ENCODE measurements around the gene TGM3.

The TGM3 gene

DNA sequence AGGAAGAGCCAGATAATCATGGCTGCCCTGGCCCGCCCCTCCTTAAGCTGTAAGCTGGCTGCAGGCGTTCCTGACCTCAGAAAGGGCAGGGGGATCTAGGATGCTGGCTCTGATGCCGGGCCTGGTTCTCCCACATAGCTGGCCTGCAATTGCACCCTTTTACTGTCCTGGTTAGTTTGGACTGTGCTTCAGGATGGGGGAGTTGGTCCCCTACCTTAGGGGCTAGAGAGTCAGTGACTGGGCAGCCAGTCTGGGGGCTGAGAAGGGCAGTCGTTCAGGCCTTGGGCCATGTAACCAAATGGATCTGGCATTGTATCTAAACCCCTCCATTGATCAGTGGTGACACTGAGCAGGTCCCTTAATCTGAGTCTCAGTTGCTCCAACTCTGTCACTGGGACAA is 40.7 kb downstream of the TGM3 start:
- no peak for DNase-seq (ENCODE audit: low read depth in 1 of 2, low spot score in 1 of 2)

GRCh38 chr20:2337142-2337541 is 41.3 kb downstream of the TGM3 start:
- DNase-seq (ENCODE audit: low read depth in 1 of 2, low spot score in 1 of 2): no peak

DNA sequence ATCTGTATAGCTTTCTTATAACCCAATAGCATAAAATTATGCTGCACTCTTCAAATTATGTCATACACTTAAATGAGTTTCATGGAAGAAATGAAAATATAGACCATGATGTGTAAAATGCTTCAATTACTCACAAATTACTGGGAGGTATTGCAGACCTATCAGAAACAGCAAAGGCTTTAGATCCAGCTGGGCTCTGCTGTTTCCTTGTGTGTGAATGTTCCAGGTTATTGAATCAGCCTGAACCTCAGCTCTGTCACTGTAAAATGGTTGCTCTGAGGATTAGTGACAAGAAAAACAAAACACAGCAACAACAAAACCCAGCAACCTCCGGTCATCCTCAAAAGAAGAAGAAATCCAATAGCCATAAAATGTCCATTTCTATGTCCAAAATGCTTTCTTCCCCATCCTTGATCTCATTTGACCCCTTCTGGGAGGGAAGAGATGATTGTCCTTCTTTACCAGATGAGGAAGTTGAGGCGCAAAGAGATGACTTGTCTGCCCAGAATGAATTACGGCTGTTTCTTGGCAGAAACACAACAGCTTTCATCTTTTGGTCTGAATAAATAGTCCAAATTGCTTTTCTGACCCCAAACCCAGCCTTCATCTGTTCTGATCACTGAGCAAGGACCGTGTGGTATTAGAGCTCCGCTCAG is 42.7 kb downstream of the TGM3 start:
- DNase-seq (ENCODE audit: low read depth in 1 of 2, low spot score in 1 of 2): no peak

DNA sequence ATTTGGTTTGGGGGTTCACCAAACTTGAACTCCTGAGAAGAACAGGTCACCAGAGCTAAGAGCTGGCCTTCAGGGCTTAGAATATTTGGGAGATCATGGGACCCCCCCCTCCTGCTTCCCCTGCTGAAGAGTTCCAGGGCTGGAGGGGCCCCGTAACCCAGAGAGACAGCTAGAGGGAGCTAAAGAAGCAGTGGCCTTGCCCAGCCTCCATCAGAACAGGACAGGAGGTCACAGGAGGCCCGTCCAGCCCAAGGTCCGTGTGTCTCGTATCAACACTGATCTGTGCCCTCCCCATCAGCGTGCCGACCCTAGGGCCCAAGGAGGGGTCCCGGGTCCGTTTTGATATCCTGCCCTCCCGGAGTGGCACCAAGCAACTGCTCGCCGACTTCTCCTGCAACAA is 44.3 kb downstream of the TGM3 start:
- DNase-seq (ENCODE audit: low read depth in 1 of 2, low spot score in 1 of 2): no peak

GRCh38 chr20:2340823-2341222 is 45.0 kb downstream of the TGM3 start:
- DNase-seq (ENCODE audit: low read depth in 1 of 2, low spot score in 1 of 2): no peak

DNA sequence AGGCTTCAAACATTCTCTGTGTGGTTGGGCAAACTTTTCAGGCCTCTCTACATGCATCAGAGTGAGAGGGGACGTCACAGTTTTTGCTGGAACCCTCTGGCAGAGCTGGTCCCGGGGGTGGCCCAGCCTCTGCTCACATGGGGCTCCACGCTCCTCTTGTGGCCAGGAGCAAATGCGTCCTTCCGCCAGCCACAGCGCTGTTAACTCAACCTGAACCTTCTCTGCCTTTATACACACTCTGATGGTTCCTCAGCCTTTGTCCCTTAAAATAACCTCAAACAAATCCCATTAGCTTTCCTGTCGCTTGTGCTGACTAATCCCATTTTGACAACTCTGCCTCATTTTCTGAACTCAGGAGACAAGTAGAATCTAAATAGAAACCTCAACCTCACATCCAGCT is 45.5 kb downstream of the TGM3 start:
- no peak for DNase-seq (ENCODE audit: low read depth in 1 of 2, low spot score in 1 of 2)

GRCh38 chr20:2342243-2342642 is 46.4 kb downstream of the TGM3 start:
- no peak for DNase-seq (ENCODE audit: low read depth in 1 of 2, low spot score in 1 of 2)

GRCh38 chr20:2346188-2346587 is 50.4 kb downstream of the TGM3 start:
- DNase-seq (ENCODE audit: low read depth in 1 of 2, low spot score in 1 of 2): no peak

DNA sequence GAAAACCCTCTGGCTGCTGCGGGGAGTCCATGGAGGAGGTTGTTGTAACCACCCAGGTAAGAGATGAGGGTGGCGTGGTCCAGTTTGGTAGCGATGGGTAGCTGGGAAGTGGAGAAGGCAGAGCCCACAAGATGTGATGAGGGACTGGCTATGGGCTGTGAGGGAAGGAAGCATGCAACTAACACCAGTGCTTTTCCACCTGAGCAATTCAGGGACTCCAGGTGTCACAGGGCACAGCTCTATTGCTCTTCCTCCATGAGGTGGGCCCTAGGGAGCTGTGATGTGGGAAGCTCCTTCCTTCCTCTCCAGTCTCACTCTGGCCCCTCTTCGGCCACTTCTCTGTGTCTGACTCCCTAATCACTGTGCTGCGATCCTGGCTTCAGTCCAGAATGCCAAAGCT is 52.5 kb downstream of the TGM3 start:
- DNase-seq (ENCODE audit: low read depth in 1 of 2, low spot score in 1 of 2): no peak

- DNase-seq (ENCODE audit: low read depth in 1 of 2, low spot score in 1 of 2): no peak
Measured at GRCh38 chr20:2349801-2350200, 54.0 kb downstream of the TGM3 start.

DNA sequence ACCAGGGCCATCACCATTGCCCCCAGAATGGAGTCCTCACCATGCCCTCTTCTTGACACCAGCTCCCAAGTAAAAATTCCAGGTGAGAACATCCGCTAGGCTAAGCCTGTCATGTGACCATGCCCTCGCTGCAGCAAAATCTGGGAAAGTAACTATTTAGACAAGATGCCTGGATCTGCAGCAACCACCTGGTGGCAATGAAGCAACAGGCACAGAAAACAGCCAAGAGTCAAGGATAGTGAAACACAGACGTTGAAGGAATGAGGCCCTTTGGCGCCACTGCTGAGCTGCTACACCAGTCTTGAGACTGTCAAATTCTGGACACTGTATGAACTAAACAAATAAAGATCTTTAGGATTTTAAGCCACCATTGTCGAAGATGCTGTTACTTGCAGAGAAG is 54.8 kb downstream of the TGM3 start:
- DNase-seq (ENCODE audit: low read depth in 1 of 2, low spot score in 1 of 2): no peak

DNA sequence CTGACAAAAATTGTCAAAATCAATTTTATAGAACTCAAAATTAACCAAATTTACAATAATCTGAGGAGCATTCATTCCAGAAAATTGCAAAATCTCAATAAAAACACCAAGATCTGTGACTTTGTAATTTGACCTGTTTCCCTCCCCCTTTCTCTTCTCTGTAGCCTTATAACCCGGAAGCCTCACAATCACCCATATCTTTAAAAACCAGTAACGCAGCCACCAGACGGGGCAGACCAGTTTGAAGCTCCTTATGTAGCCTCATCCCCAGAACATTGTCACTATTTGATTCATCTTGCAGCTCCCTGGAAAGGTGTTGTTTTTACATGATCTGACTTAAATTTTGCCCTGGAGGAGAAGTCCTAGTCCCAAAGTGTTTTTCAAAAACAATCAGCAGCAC is 57.4 kb downstream of the TGM3 start:
- DNase-seq (ENCODE audit: low read depth in 1 of 2, low spot score in 1 of 2): no peak

DNA sequence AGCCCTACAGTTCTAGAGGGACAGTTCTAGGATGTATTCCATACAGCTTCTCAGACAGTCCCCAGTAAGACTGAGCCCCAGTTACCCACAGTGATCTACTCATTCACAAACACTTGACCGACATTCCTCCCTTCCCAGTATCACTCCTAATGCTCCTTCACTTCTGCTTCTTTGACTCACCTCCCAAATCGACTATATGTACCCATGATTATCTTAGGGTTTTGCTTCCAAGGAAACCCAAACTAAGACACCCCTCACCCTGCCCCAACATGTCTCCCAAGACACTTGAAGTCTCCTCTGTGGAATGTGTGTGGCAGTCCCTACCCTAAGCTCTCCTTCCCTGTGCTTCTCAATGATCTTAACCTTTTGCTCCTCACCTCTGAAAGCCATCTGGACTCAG is 61.3 kb downstream of the TGM3 start:
- DNase-seq (ENCODE audit: low read depth in 1 of 2, low spot score in 1 of 2): no peak

DNA sequence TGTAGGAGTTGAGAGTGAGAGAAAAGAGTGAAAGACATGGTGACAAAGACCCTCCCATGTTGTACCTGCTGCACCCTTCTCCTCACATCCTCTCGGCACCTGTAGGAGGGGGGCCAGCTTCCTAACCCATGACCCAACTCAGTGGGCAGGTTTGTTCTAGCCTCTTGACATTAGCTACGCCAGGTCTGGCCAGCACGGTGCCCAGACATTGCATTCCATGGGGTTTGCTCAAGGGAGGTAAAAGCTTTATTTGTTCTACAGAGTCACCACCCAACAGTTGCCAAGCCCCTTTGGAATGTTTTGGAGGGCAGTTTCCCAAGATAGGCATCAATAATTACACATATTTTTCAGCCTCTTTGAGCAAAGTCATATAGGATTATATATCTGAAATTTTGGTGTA is 62.2 kb downstream of the TGM3 start:
- no peak for DNase-seq (ENCODE audit: low read depth in 1 of 2, low spot score in 1 of 2)

DNA sequence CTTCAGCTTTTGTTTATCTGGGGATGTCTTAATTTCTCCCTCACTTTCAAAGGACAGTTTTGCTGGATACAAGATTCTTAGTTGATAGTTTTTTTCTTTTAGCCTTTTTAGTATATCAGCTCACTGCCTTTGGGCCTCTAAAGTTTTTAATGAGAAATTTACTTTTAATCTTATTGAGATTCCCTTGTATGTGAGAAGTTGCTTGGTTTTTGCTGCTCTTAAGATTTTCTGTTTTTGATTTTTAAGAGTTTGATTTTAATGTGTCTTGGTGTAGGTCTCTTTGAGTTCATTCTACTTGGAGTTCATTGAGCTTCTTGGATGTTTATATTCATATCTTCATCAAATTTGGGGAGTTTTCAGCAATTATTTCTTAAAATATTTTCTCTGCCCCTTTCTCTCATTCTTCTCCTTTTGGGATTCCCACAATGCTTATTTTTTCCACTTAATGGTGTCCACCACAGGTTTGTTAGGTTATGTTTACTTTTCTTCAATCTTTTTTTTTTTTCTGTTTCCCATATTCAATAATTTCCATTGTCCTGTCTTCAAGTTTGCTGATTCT is 65.3 kb downstream of the TGM3 start:
- no peak for DNase-seq (ENCODE audit: low read depth in 1 of 2, low spot score in 1 of 2)

DNA sequence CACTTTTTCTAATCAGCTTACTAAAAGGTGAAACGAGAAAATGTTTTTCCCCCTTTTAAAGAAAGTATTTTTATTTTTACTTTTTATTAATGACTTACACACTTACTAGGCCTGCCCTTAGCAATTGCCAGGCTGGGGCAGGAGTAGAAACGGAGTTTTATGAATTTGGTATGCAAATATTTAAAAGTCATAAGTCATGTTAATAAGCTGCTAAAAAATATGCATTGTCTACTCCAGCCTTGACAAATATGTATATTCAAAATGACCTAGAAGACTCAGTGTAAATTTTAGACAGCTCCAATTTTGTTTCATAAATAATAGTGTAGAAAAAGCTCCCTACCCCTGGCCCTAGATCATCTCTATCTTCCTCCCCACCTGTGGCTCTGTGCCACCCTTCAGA is 67.4 kb downstream of the TGM3 start:
- DNase-seq (ENCODE audit: low read depth in 1 of 2, low spot score in 1 of 2): no peak

DNA sequence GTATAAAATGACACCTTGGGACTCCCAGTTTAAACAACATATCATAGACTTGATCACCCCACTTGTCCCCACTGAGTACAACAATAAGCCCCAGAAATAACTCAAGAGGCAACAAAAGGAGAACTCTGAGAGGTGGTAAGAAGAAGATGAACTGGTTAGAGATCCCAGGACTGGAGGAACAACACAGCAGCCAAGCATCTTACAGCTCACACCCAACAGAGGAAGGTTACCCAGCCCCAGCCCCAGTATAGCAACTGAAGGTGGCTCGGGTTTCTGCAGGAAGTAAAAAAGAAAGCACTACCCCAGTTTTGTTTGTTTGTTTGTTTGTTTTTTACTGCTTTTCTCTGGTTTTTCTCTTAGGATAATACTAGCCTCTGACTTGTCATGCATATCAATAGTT is 67.8 kb downstream of the TGM3 start:
- DNase-seq (ENCODE audit: low read depth in 1 of 2, low spot score in 1 of 2): no peak

DNA sequence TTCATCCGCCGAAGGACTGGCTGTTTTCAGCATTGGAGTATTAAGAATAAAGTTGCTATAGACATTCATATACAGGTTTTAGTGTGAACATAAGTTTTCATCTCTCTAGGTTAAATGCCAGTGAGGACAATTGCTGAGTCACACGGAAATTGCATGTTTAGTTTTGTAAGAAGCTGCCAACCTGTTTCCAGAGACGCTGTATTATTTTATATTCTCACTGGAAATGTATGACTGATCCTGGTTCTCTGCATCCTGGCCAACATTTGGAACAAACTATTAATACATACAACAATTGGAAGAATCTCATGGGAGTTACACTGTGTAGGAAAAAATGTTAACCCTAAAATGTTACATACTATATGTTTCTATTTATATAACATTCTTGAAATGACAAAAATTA is 68.2 kb downstream of the TGM3 start:
- DNase-seq (ENCODE audit: low read depth in 1 of 2, low spot score in 1 of 2): no peak

DNA sequence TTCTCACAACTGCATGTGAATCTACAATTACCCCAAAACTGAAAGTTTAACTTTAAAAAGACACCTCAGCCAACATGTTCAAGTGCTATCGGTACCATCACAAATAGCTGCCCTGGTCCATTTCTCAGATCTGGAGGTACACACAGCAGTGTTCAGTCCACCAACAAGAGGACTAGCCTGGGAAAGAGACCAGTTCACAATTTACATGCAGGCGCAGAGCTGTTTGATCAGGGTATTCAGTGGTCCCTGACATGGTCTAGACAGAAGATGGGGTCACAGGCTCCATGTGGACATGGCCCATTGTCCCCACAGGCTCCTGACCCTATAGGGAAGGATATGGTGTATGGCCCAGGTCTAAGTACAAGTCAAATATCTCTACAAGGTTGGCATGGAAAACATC is 69.3 kb downstream of the TGM3 start:
- DNase-seq (ENCODE audit: low read depth in 1 of 2, low spot score in 1 of 2): no peak

DNA sequence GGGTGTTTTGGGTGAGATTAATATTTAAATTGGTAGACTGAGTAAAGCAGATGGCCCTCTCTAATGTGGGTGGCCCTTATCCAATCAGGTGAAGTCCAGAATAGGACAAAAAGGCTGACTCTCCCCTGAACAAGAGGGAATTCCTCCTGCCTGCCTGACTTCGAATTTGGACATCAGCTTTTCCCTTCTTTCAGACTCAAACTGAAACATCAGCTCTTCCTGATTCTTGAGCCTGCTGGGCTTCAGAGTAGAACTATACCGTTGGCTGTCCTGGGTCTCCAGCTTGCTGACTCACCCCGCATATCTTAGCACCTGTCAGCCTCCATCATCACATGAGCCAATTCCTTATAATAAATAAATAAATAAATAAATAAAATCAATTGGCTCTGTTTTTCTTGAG is 69.9 kb downstream of the TGM3 start:
- no peak for DNase-seq (ENCODE audit: low read depth in 1 of 2, low spot score in 1 of 2)

GRCh38 chr20:2368621-2369020 is 72.8 kb downstream of the TGM3 start:
- no peak for DNase-seq (ENCODE audit: low read depth in 1 of 2, low spot score in 1 of 2)

- DNase-seq (ENCODE audit: low read depth in 1 of 2, low spot score in 1 of 2): no peak
Measured at GRCh38 chr20:2373098-2373497, 77.3 kb downstream of the TGM3 start.

GRCh38 chr20:2374346-2375125 is 78.7 kb downstream of the TGM3 start:
- no peak for DNase-seq (ENCODE audit: low read depth in 1 of 2, low spot score in 1 of 2)
